GM13977 (cell line): ENCODE measurements around the gene CHN1.

ENCODE experiments used
- DNase-seq: peaks from one replicate; pipeline ENCODE4 v3.0.0; 2012; ENCODE audit warnings: low spot score
- in situ Hi-C: fragments of 300-500 bp; cut with MboI; formaldehyde crosslinking; loops from one replicate; pipeline ENCODE4 v1.12.0; 2022; ENCODE audit warnings: low sequenced_read_pairs, low pct_unique_long_range_greater_than_20kb, mixed read lengths, inconsistent platforms; ENCODE audit not compliant: unreplicated experiment
- TF ChIP-seq, protein P1 (sequence below): IDR thresholded peaks from 2 replicates; pipeline ENCODE4 v1.5.1; 2012; ENCODE audit warnings: mild to moderate bottlenecking, control low read depth; ENCODE audit not compliant: insufficient read depth; ENCODE audit errors: extremely low read depth, missing control alignments

CHN1 gene

DNA sequence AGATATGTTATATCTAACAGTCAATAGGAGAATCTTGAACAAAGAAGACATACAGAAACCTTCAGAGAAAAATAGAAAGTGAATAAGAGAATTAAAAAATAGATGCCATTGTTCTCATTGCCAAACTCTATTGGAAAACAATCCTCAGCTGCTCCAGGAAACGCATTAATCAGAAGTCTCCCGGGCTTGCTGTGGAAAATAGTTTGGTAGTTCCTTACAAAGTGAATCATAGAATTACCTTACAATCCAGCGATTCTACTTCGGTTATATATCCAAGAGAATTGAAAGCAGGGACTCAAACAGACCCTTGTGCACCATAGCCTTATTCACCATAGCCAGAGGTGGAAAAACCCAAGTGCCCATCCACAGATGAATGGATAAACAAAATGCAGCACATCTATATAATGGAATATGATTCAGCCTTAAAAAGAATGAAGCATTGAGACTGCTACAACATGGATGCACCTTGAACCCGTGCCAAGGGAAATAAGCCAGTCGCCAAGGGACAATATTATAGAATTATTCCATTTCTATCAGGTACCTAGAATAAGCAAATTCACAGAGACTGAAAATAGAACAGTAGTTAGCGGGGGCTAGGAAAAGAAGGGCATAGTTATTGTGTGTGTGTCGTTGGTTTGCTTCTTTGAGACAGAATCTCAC, 219.0 kb downstream of the CHN1 start:
- no peak for DNase-seq
- in situ Hi-C loops, result no loop called here
- TF ChIP-seq, protein P1, sequence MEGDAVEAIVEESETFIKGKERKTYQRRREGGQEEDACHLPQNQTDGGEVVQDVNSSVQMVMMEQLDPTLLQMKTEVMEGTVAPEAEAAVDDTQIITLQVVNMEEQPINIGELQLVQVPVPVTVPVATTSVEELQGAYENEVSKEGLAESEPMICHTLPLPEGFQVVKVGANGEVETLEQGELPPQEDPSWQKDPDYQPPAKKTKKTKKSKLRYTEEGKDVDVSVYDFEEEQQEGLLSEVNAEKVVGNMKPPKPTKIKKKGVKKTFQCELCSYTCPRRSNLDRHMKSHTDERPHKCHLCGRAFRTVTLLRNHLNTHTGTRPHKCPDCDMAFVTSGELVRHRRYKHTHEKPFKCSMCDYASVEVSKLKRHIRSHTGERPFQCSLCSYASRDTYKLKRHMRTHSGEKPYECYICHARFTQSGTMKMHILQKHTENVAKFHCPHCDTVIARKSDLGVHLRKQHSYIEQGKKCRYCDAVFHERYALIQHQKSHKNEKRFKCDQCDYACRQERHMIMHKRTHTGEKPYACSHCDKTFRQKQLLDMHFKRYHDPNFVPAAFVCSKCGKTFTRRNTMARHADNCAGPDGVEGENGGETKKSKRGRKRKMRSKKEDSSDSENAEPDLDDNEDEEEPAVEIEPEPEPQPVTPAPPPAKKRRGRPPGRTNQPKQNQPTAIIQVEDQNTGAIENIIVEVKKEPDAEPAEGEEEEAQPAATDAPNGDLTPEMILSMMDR, result no peak

DNA sequence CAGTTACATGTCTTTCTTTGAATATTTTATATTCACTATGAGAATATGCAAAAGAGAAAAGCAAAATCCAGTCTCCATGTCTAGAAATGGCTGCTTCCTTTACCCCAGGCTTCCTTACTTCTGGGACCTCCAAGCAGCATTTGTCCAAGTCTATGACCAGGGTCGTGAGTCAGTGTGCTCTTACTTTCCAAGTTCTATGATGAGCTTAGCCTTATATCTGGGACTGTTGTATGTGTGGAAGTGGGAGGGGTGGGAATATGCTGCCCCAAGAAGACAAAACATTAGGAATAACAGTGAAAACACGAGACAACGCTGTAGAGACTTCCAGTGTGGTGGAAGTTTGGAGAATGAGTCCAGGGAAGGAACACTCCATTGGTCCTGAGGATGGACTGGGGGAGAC, 219.7 kb downstream of the CHN1 start:
- in situ Hi-C loops, result no loop called here
- TF ChIP-seq, protein P1, result no peak
- DNase-seq, result no peak

DNA sequence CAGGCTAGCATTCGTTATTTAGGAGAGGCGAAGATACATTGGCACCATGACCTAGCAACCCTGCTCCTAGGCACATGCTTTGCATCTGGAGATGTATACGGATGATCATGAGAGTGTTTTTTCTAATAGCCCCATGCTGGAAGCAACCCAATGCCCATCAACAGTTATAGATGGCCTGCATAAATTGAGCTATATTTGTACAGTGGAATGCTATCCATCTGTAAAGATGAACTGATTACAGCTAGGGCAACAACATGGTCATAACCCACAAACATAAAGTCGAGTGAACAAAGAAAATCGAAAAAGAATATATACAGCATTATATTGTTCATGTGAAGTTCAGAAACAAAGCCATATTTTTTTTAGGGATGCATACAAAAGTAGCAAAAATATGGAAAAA, 220.3 kb downstream of the CHN1 start:
- in situ Hi-C loops, result no loop called here
- TF ChIP-seq, protein P1, result no peak

DNA sequence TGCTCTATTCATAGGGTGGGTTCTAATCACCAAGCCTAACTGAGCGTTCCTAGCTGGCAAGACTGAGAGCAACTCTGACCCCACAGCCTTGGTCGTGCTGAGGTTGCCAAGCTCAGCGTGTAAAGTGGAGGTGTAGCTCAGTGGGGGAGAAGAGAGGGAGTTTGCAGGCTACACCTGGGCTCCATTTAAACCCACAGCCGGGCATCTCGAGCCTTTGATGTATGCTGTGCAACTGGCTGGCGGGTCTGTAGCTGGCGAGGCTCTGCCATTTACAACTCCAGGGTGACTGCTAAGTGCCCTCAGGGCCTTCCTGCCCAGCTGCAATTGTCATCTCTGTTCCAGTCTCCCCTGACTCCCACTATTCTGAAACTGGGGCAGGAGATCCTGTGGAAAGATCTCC, 220.9 kb downstream of the CHN1 start:
- in situ Hi-C loops, result no loop called here
- TF ChIP-seq, protein P1, result no peak
- no peak for DNase-seq

More for the DNA sequence above, 220.3 kb downstream of the CHN1 start:
- no peak for DNase-seq

DNA sequence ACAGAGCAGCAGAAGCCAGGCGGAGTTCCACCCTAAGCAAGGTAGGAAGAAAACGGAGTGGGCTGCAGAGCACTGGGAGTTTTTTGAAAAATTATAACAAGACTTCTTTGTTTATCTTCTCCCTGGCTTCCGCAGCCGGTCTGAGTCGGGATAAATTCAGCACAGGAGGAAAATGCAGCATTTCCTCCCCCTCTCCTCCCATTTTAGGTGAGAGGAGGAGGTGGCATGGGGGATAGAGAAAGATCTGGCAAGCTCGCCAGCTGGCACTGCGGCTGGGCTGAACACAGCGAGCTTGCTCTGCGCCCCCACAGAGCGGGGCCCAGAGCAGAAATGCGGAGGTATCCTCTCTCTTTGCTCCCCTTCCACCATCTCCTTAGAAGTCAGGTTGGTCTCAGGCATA, 223.2 kb downstream of the CHN1 start:
- in situ Hi-C loops, result no loop called here
- TF ChIP-seq, protein P1, result no peak
- DNase-seq, result no peak

DNA sequence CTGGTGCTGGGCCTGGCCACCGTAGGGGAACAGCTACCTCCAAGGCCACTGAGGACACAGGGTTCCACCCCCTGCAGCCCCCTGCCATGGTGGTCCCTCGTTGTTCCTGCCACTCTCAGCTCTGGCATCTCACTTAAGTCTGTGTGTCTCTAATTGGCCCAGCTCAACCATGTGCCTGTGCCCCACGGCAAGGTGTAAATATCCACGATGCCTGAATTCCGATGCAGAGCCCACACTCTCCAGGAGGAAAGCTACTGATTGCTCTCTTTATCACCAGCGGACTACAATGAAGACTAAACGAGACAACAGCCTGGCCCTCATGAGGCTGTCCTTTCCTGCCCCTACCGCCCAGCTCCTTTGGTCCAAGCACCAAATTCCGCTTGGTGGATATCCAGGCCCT, 223.9 kb downstream of the CHN1 start:
- in situ Hi-C loops, result no loop called here
- TF ChIP-seq, protein P1, result no peak
- no peak for DNase-seq
